ENCODE measurements around the gene TNNI2. TPM values are rescaled to one million over a fixed set of nuclear protein-coding genes. Genes with fewer than 3 reads are reported as not detected.

TNNI2 gene
- total RNA-seq, 1 donor from 2014 or later, result 1.7 TPM

- no peak for TF ChIP-seq CTCF (conservative IDR thresholded peaks at IDR 0.05)
- no peak for DNase-seq (ENCODE audit: extremely low spot score, unreplicated experiment)
- no peak overlapping the region for H3K27ac Mint-ChIP-seq
- H3K9me3 Mint-ChIP-seq, result peaks cover 10% of the 10 kb centered on the region
- no peaks in the 10 kb centered on the region for H3K36me3 Mint-ChIP-seq
- H3K4me3 Mint-ChIP-seq, result no peak overlapping the region
- no peaks in the 10 kb centered on the region for H3K4me1 Mint-ChIP-seq (ENCODE audit: unreplicated experiment)
- H3K27me3 Mint-ChIP-seq, result peaks cover 9% of the 10 kb centered on the region
These were observed 21.8 kb upstream of the TNNI2 start for GRCh38 chr11:1817000-1817399.

- Mint-ChIP-seq H3K27ac (no peak overlapping the region), H3K36me3 (no peaks in the 10 kb centered on the region), H3K9me3 (peaks cover 5% of the 10 kb centered on the region), H3K27me3 (peaks cover 9% of the 10 kb centered on the region), H3K4me3 (no peak overlapping the region), H3K4me1 (ENCODE audit: unreplicated experiment) (no peaks in the 10 kb centered on the region)
- TF ChIP-seq CTCF (conservative IDR thresholded peaks at IDR 0.05), result no peak
- DNase-seq (ENCODE audit: extremely low spot score, unreplicated experiment), result no peak
These were observed 21.3 kb upstream of the TNNI2 start for GRCh38 chr11:1817511-1817910.

- H3K4me1 Mint-ChIP-seq (ENCODE audit: unreplicated experiment), result no peaks in the 10 kb centered on the region
- no peak for DNase-seq (ENCODE audit: extremely low spot score, unreplicated experiment)
- peaks cover 5% of the 10 kb centered on the region for H3K9me3 Mint-ChIP-seq
- TF ChIP-seq CTCF (conservative IDR thresholded peaks at IDR 0.05), result no peak
- H3K4me3 Mint-ChIP-seq, result no peak overlapping the region
- H3K27me3 Mint-ChIP-seq, result peaks cover 5% of the 10 kb centered on the region
- H3K36me3 Mint-ChIP-seq, result no peaks in the 10 kb centered on the region
- no peak overlapping the region for H3K27ac Mint-ChIP-seq
These were observed 19.7 kb upstream of the TNNI2 start for GRCh38 chr11:1819074-1819473.

- no peaks in the 10 kb centered on the region for H3K4me1 Mint-ChIP-seq (ENCODE audit: unreplicated experiment)
- no peak for TF ChIP-seq CTCF (conservative IDR thresholded peaks at IDR 0.05)
- no peak overlapping the region for H3K27ac Mint-ChIP-seq
- peaks cover 5% of the 10 kb centered on the region for H3K9me3 Mint-ChIP-seq
- H3K27me3 Mint-ChIP-seq, result peaks cover 5% of the 10 kb centered on the region
- no peaks in the 10 kb centered on the region for H3K36me3 Mint-ChIP-seq
- DNase-seq (ENCODE audit: extremely low spot score, unreplicated experiment), result no peak
- no peak overlapping the region for H3K4me3 Mint-ChIP-seq
These were observed 18.1 kb upstream of the TNNI2 start for GRCh38 chr11:1820463-1821325.

GRCh38 chr11:1821562-1821961 is 17.2 kb upstream of the TNNI2 start:
- Mint-ChIP-seq H3K27me3 (peaks cover 5% of the 10 kb centered on the region), H3K9me3 (peaks cover 5% of the 10 kb centered on the region), H3K27ac (no peak overlapping the region), H3K36me3 (no peaks in the 10 kb centered on the region), H3K4me1 (ENCODE audit: unreplicated experiment) (no peaks in the 10 kb centered on the region), H3K4me3 (no peak overlapping the region)
- no peak for TF ChIP-seq CTCF (conservative IDR thresholded peaks at IDR 0.05)
- no peak for DNase-seq (ENCODE audit: extremely low spot score, unreplicated experiment)
